ENCODE data around the gene PACSIN1.

- TF ChIP-seq CTCF (conservative IDR thresholded peaks at IDR 0.05; ENCODE audit: low read length), result no peak
- no peak for TF ChIP-seq EZH2phosphoT487 (IDR thresholded peaks at IDR 0.05; ENCODE audit: borderline replicate concordance, low read depth, low read length)
Observed at GRCh38 chr6:34563513-34563870, 97.6 kb downstream of the PACSIN1 start.

All from OCI-LY7 (cell line).